ENCODE results near the gene LILRA6. TPM values are rescaled to one million over a fixed set of nuclear protein-coding genes. Genes with fewer than 3 reads are reported as not detected.

Gene LILRA6
- total and polyA plus RNA-seq, 2 of the 8 experiments (the other 6 are each of a cell fraction or from before 2014, with no cell fraction given), result not detected

DNA sequence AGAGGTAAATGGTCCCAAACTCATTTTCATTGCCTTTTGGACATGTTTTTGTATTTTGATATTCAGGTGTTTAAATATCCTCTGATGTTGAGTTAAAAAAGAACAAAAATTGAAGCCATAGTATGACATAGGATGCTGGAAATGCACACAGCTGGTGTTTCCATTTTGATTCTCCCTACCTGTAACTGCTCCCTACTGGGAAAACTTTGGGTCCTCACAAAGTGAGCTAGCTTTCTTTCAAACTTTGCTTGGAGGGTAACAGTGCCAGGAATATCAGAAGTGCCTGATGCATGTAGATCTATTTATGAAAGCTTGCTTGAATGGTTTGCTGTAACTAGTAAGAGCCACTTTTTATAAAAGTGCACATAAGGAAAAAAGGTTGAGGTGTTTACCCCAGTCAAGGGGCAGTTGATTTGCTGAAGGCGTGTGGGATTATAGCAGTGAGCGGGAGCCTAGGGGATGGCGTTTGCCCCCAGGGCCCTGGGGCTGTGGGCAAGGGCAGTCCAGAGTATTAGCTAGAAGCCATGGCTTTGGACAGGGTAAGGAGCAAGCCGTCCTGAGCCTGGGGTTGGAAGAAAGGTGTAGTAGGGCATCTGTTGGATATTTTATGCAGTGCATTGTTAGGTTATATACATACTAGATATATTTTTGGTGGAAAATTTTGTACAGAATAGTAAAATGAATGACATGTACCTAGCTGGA, 37.7 kb downstream of the LILRA6 start:
- Histone ChIP-seq H3K27me3 (replicated peaks in 1 of 4; ENCODE audit: control insufficient read depth in 3 of 4, extremely low read depth in 1 of 4, insufficient read depth in 3 of 4, low read length in 3 of 4) (no peaks in the 10 kb centered on the region), H2AFZ (ENCODE audit: low read length) (no peak overlapping the region), H2BK15ac (ENCODE audit: low read length) (no peak overlapping the region), H3K79me2 (ENCODE audit: control insufficient read depth in 1 of 2, insufficient read depth in 2 of 2, low read length in 2 of 2) (peaks cover 32 to 64% of the 10 kb centered on the region in 2 experiments), H4K20me1 (replicated peaks in 1 of 2; ENCODE audit: control insufficient read depth in 1 of 2, insufficient read depth in 2 of 2, low read length in 2 of 2) (peaks cover 57 to 62% of the 10 kb centered on the region in 2 experiments), H4K8ac (ENCODE audit: extremely low read depth, insufficient read depth, low read length) (no peak overlapping the region), H3K9me3 (ENCODE audit: insufficient read depth in 2 of 2, low read depth in 1 of 2, low read length in 1 of 2) (no peaks in the 10 kb centered on the region), H3K23ac (ENCODE audit: insufficient read length) (no peak overlapping the region), H2BK12ac (ENCODE audit: low read depth, low read length) (no peak overlapping the region), H2BK5ac (ENCODE audit: low read depth, low read length) (no peak overlapping the region), H3K4me1 (replicated peaks in 1 of 4; ENCODE audit: control insufficient read depth in 3 of 4, insufficient read depth in 4 of 4, low read length in 3 of 4) (peaks cover 12 to 25% (median 19%) of the 10 kb centered on the region in 4 experiments), H3K9ac (replicated peaks in 1 of 4; ENCODE audit: extremely low read depth in 1 of 4, low read depth in 3 of 4, low read length in 3 of 4) (peak overlapping the region in 2 of 4 experiments; percentile 14 to 25; a peak in 4 of 7 replicates), H2BK20ac (ENCODE audit: low read length) (no peak overlapping the region), H2AK5ac (ENCODE audit: low read depth, low read length) (no peak overlapping the region), H3K4ac (replicated peaks; ENCODE audit: insufficient read length, low read depth, low read length) (no peak overlapping the region), H3K27ac (ENCODE audit: low read depth, low read length) (no peak overlapping the region), H3K23me2 (ENCODE audit: low read depth, low read length) (peaks cover 20% of the 10 kb centered on the region), H3K56ac (replicated peaks; ENCODE audit: insufficient read length, low read depth, low read length) (no peak overlapping the region), H3K36me3 (ENCODE audit: control insufficient read depth in 2 of 4, insufficient read depth in 4 of 4, low read length in 3 of 4) (peaks cover 47 to 72% (median 63%) of the 10 kb centered on the region in 4 experiments), H2BK120ac (replicated peaks; ENCODE audit: low read depth, low read length) (no peak overlapping the region), H3K79me1 (ENCODE audit: low read depth, low read length) (peaks cover 21% of the 10 kb centered on the region), H4K91ac (replicated peaks; ENCODE audit: insufficient read length, low read length) (no peak overlapping the region), H4K5ac (ENCODE audit: insufficient read length, low read depth, low read length) (no peak overlapping the region), H3K4me3 (ENCODE audit: extremely low read depth in 1 of 4, insufficient read depth in 2 of 4, low read depth in 3 of 4, low read length in 4 of 4) (peak overlapping the region in 2 of 4 experiments; percentile 12 to 19; a peak in 1 of 8 replicates), H3K18ac (ENCODE audit: extremely low read depth, low read length) (no peak overlapping the region), H3K4me2 (ENCODE audit: insufficient read depth in 1 of 2, low read depth in 2 of 2, low read length in 2 of 2) (peak overlapping the region; percentile 17 to 60; a peak in 3 of 4 replicates), H3K14ac (ENCODE audit: insufficient read length) (no peak overlapping the region)
- DNase-seq (ENCODE audit: low read depth in 1 of 2, low spot score in 2 of 2) (no peak), FAIRE-seq (no peak)
- ChIA-PET POLR2A (ENCODE audit: partially characterized antibody) (interaction anchor here (0.7 to 23.4 kb wide), 23 partner anchors 9 to 217 kb away, joined by 3 to 909 read pairs (median 5); partner anchors contain the start of genes LILRB3, LILRB5, MBOAT7 and RPS9), CTCF (ENCODE audit: partially characterized antibody) (interaction anchor here (1.0 to 1.3 kb wide), 2 partner anchors 57 to 187 kb away, joined by 3 read pairs; no protein-coding TSS in a partner anchor)
- TF ChIP-seq POLR2A (IDR thresholded peaks at IDR 0.05; ENCODE audit: control extremely low read depth in 1 of 2, low read depth in 2 of 2, low read length in 2 of 2) (peak; percentile 29 to 56; a peak in 1 of 3 replicates), RFX5 (IDR thresholded peaks at IDR 0.05; ENCODE audit: borderline replicate concordance, low read depth, low read length) (no peak), POLR2AphosphoS5 (IDR thresholded peaks at IDR 0.05; ENCODE audit: low read depth, low read length) (peak; percentile 67), ASH2L (IDR thresholded peaks at IDR 0.05; ENCODE audit: low read length) (no peak)
- 87% methylated on average over 4 of the region's 4 CpGs; no CpG with 5 or more reads in 1 of the 2 experiments for WGBS, 2 experiments (ENCODE audit: extremely low coverage in 1 of 2, insufficient coverage in 1 of 2, insufficient read length in 1 of 2, insufficient replicate concordance in 2 of 2, low coverage in 1 of 2, low lambda C conversion rate in 2 of 2, missing lambda C conversion rate in 1 of 2)
